HepG2 (cell line): ENCODE results near the gene RNU6-8. TPM values are rescaled to one million over a fixed set of nuclear protein-coding genes. Genes with fewer than 3 reads are reported as not detected.

ENCODE experiments used
- ARNTL ChIP-seq: sonication (generic); formaldehyde crosslinking; IDR thresholded peaks from 2 replicates; pipeline ENCODE4 v1.4.0; 2020; ENCODE audit warnings: mild to moderate bottlenecking, missing genetic modification reagents
- BRCA1 ChIP-seq: sonication (generic); formaldehyde crosslinking; IDR thresholded peaks from 2 replicates; pipeline ENCODE4 v1.4.0; 2020; ENCODE audit warnings: missing genetic modification reagents
- CHD2 ChIP-seq: IDR thresholded peaks from 2 replicates; pipeline ENCODE4 v1.6.1; 2011; ENCODE audit warnings: low read depth, low read length, improper control_type of control experiment
- ELF1 ChIP-seq: sonication (generic); formaldehyde crosslinking; IDR thresholded peaks from 2 replicates; pipeline ENCODE4 v1.4.0; 2020; ENCODE audit warnings: missing genetic modification reagents
- JUN ChIP-seq: sonication (generic); formaldehyde crosslinking; IDR thresholded peaks from 2 replicates; pipeline ENCODE4 v1.4.0; 2020; ENCODE audit warnings: mild to moderate bottlenecking, missing genetic modification reagents
- KLF13 ChIP-seq: sonication (generic); formaldehyde crosslinking; IDR thresholded peaks from 2 replicates; pipeline ENCODE4 v1.4.0; 2020; ENCODE audit warnings: mild to moderate bottlenecking, missing genetic modification reagents
- POGZ ChIP-seq: sonication (generic); formaldehyde crosslinking; IDR thresholded peaks from 2 replicates; pipeline ENCODE4 v1.4.0; 2020; ENCODE audit warnings: mild to moderate bottlenecking, missing genetic modification reagents
- PRPF4 ChIP-seq: fragments of 200-400 bp; formaldehyde crosslinking; IDR thresholded peaks from 2 replicates; pipeline ENCODE4 v1.6.1; 2016; ENCODE audit warnings: low read length, low read depth; ENCODE audit not compliant: poor library complexity, severe bottlenecking
- REXO4 ChIP-seq: sonication (generic); formaldehyde crosslinking; IDR thresholded peaks from 2 replicates; pipeline ENCODE4 v1.8.0; 2022; ENCODE audit warnings: missing genetic modification reagents, mild to moderate bottlenecking, borderline replicate concordance
- TBX2 ChIP-seq: sonication (generic); formaldehyde crosslinking; IDR thresholded peaks from 2 replicates; pipeline ENCODE4 v1.5.0; 2020; ENCODE audit warnings: missing genetic modification reagents, mild to moderate bottlenecking, borderline replicate concordance
- ZBTB44 ChIP-seq: sonication (generic); formaldehyde crosslinking; IDR thresholded peaks from 2 replicates; pipeline ENCODE4 v1.4.0; 2020; ENCODE audit warnings: missing genetic modification reagents
- ZC3H4 ChIP-seq: sonication (generic); formaldehyde crosslinking; IDR thresholded peaks from 2 replicates; pipeline ENCODE4 v1.4.0; 2020; ENCODE audit warnings: missing genetic modification reagents, borderline replicate concordance
- ZNF124 ChIP-seq: sonication (generic); formaldehyde crosslinking; IDR thresholded peaks from 2 replicates; pipeline ENCODE4 v1.4.0; 2020; ENCODE audit warnings: missing genetic modification reagents
- ZNF160 ChIP-seq: sonication (generic); formaldehyde crosslinking; IDR thresholded peaks from 2 replicates; pipeline ENCODE4 v1.8.0; 2022; ENCODE audit warnings: mild to moderate bottlenecking, inconsistent platforms, missing genetic modification reagents
- ZNF207 ChIP-seq: fragments of 450-650 bp; IDR thresholded peaks from 2 replicates; pipeline ENCODE4 v1.6.1; 2016; ENCODE audit warnings: antibody characterized with exemption, borderline replicate concordance
- ZNF263 ChIP-seq: sonication (generic); formaldehyde crosslinking; IDR thresholded peaks from 2 replicates; pipeline ENCODE4 v1.4.0; 2020; ENCODE audit warnings: missing genetic modification reagents
- ZNF343 ChIP-seq: sonication (generic); formaldehyde crosslinking; IDR thresholded peaks from 2 replicates; pipeline ENCODE4 v1.4.0; 2020; ENCODE audit warnings: mild to moderate bottlenecking, missing genetic modification reagents
- ZNF354B ChIP-seq: sonication (generic); formaldehyde crosslinking; IDR thresholded peaks from 2 replicates; pipeline ENCODE4 v1.8.0; 2022; ENCODE audit warnings: mild to moderate bottlenecking, missing genetic modification reagents
- ZNF513 ChIP-seq: sonication (generic); formaldehyde crosslinking; conservative IDR thresholded peaks from 2 replicates; pipeline ENCODE4 v1.5.0; 2020; ENCODE audit warnings: missing genetic modification reagents
- ZNF547 ChIP-seq: sonication (generic); formaldehyde crosslinking; IDR thresholded peaks from 2 replicates; pipeline ENCODE4 v1.5.1; 2020; ENCODE audit warnings: mild to moderate bottlenecking, missing genetic modification reagents
- ZNF549 ChIP-seq: sonication (generic); formaldehyde crosslinking; IDR thresholded peaks from 2 replicates; pipeline ENCODE4 v1.5.0; 2020; ENCODE audit warnings: missing genetic modification reagents
- ZNF629 ChIP-seq: sonication (generic); formaldehyde crosslinking; conservative IDR thresholded peaks from 2 replicates; pipeline ENCODE4 v1.5.0; 2020; ENCODE audit warnings: missing genetic modification reagents
- ZNF883 ChIP-seq: sonication (generic); formaldehyde crosslinking; IDR thresholded peaks from 2 replicates; pipeline ENCODE4 v1.5.1; 2020; ENCODE audit warnings: mild to moderate bottlenecking, missing genetic modification reagents; ENCODE audit errors: not compliant biosample characterization
- ZNF891 ChIP-seq: sonication (generic); formaldehyde crosslinking; IDR thresholded peaks from 2 replicates; pipeline ENCODE4 v1.5.0; 2020; ENCODE audit warnings: mild to moderate bottlenecking, missing genetic modification reagents
- polyA plus RNA-seq, 8 experiments: library from polyadenylated mRNA; depleted of rRNA in 3 of 8; stranded (reverse) in 7 of 8; unstranded in 1 of 8; fragments of >200 nt; fragmentation: Illumina TruSeq in 4 of 8; extraction: Trizol in 4 of 8; gene quantifications; 2 replicates each; pipeline versions ENCODE4 v1.2.1 to v1.2.3, GENCODE V29; 2011 to 2016; ENCODE audit warnings: low read depth in 4 of 8, missing spikeins in 1 of 8, mixed read lengths in 1 of 8; ENCODE audit not compliant: insufficient read depth in 1 of 8
- total RNA-seq, 5 experiments: library from RNA; depleted of rRNA; stranded (reverse); fragments of >200 nt; fragmentation: Illumina TruSeq; extraction: Trizol; gene quantifications; 2 replicates each; pipeline ENCODE4 v1.2.3, GENCODE V29; 2016; ENCODE audit warnings: low read depth in 1 of 5
- TF ChIP-seq, protein P1 (sequence below): sonication (generic); formaldehyde crosslinking; IDR thresholded peaks from 2 replicates; pipeline ENCODE4 v1.5.0; 2020; ENCODE audit warnings: missing genetic modification reagents
- TF ChIP-seq, protein P2 (sequence below): sonication (generic); formaldehyde crosslinking; IDR thresholded peaks from 2 replicates; pipeline ENCODE4 v1.5.0; 2020; ENCODE audit warnings: mild to moderate bottlenecking, missing genetic modification reagents, moderate library complexity

The RNU6-8 gene
- total and polyA plus RNA-seq, 2 of the 13 experiments (the other 11 are each of a cell fraction or from before 2014, with no cell fraction given), result under 0.01 TPM; not detected in 1

GRCh38 chr14:32200368-32201192, 2.5 kb downstream of the RNU6-8 start (continued):
- TF ChIP-seq, protein P1, sequence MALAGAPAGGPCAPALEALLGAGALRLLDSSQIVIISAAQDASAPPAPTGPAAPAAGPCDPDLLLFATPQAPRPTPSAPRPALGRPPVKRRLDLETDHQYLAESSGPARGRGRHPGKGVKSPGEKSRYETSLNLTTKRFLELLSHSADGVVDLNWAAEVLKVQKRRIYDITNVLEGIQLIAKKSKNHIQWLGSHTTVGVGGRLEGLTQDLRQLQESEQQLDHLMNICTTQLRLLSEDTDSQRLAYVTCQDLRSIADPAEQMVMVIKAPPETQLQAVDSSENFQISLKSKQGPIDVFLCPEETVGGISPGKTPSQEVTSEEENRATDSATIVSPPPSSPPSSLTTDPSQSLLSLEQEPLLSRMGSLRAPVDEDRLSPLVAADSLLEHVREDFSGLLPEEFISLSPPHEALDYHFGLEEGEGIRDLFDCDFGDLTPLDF, result 0 out of 2 replicates have a peak, but pooled peaks have one; percentile 18
- TF ChIP-seq ZNF547 (CRISPR knock-in tag) (no peak), TBX2 (CRISPR knock-in tag) (no peak), CHD2 (no peak), ZNF549 (CRISPR knock-in tag) (no peak), KLF13 (no peak), BRCA1 (CRISPR knock-in tag) (peak; percentile 21; the same call in 1 of the 2 replicates), REXO4 (CRISPR knock-in tag) (no peak), ZNF263 (CRISPR knock-in tag) (no peak), ZNF513 (no peak), ZBTB44 (CRISPR knock-in tag) (peak; percentile 28; the same call in 1 of the 2 replicates), ZNF207 (no peak), ZC3H4 (CRISPR knock-in tag) (no peak), ZNF343 (CRISPR knock-in tag) (no peak), ARNTL (no peak), ZNF354B (CRISPR knock-in tag) (peak; percentile 66), ZNF629 (CRISPR knock-in tag) (no peak), ZNF160 (CRISPR knock-in tag) (no peak), ELF1 (CRISPR knock-in tag) (no peak), JUN (CRISPR knock-in tag) (no peak), ZNF883 (CRISPR knock-in tag) (no peak), PRPF4 (no peak), ZNF124 (no peak), POGZ (no peak), ZNF891 (CRISPR knock-in tag) (no peak)
- TF ChIP-seq, protein P2, sequence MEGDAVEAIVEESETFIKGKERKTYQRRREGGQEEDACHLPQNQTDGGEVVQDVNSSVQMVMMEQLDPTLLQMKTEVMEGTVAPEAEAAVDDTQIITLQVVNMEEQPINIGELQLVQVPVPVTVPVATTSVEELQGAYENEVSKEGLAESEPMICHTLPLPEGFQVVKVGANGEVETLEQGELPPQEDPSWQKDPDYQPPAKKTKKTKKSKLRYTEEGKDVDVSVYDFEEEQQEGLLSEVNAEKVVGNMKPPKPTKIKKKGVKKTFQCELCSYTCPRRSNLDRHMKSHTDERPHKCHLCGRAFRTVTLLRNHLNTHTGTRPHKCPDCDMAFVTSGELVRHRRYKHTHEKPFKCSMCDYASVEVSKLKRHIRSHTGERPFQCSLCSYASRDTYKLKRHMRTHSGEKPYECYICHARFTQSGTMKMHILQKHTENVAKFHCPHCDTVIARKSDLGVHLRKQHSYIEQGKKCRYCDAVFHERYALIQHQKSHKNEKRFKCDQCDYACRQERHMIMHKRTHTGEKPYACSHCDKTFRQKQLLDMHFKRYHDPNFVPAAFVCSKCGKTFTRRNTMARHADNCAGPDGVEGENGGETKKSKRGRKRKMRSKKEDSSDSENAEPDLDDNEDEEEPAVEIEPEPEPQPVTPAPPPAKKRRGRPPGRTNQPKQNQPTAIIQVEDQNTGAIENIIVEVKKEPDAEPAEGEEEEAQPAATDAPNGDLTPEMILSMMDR (CRISPR knock-in tag), result no peak
